Gastrocnemius medialis (tissue), 4 donors: ENCODE measurements around the gene CEP112. TPM values are rescaled to one million over a fixed set of nuclear protein-coding genes. Genes with fewer than 3 reads are reported as not detected.
"Not testable (repeated sequence)": the region's sequence is repeated elsewhere in the genome, so short reads cannot be mapped to it uniquely, and the experiment has no call there.

Source experiments
- ATAC-seq, 2 donors: fragments of 150-250 bp; one replicate each; pipeline ENCODE4 v1.9.1; 2016
- DNase-seq, 2 donors: peaks; one replicate each; pipeline ENCODE4 v3.0.0-alpha.2; 2019
- H3K27ac ChIP-seq, 4 donors: fragments of 200-600 bp; sonication (generic); 1 replicate in 1 of 4; 2 replicates in 3 of 4; pipeline ENCODE4 v1.5.1; 2016 to 2018; ENCODE audit warnings: mild to moderate bottlenecking in 2 of 4, moderate library complexity in 1 of 4
- H3K27me3 ChIP-seq, 3 donors: fragments of 200-600 bp; sonication (generic) in 2 of 3; 1 replicate in 1 of 3; 2 replicates in 2 of 3; pipeline versions ENCODE4 v1.5.1 to v1.6.0; 2016 to 2019; ENCODE audit warnings: mild to moderate bottlenecking in 1 of 3, moderate library complexity in 1 of 3
- H3K36me3 ChIP-seq, 2 donors: fragments of 200-600 bp; sonication (generic) in 1 of 2; one replicate each; pipeline ENCODE4 v1.5.1; 2017 to 2018
- H3K4me1 ChIP-seq, 2 donors: fragments of 200-600 bp; sonication (generic) in 1 of 2; one replicate each; pipeline ENCODE4 v1.5.1; 2016 to 2017; ENCODE audit warnings: mild to moderate bottlenecking in 2 of 2
- H3K4me3 ChIP-seq, 4 donors: fragments of 200-600 bp; sonication (generic) in 3 of 4; 1 replicate in 1 of 4; 2 replicates in 3 of 4; pipeline ENCODE4 v1.5.1; 2016 to 2019; ENCODE audit warnings: mild to moderate bottlenecking in 2 of 4
- H3K9me3 ChIP-seq, 3 donors: fragments of 200-600 bp; sonication (generic) in 2 of 3; 1 replicate in 1 of 3; 2 replicates in 2 of 3; pipeline ENCODE4 v1.5.1; 2016 to 2019
- CTCF ChIP-seq, 5 experiments: fragments of 450-650 bp in 3 of 5; fragments of 200-600 bp in 2 of 5; sonication (generic) in 2 of 5; IDR thresholded peaks in 4 of 5; conservative IDR thresholded peaks in 1 of 5; 1 replicate in 4 of 5; 2 replicates in 1 of 5; pipeline ENCODE4 v1.5.1; 2016 to 2019; ENCODE audit warnings: antibody characterized with exemption in 5 of 5, mild to moderate bottlenecking in 3 of 5, moderate library complexity in 3 of 5
- POLR2A ChIP-seq, 2 donors: fragments of 450-650 bp; IDR thresholded peaks; one replicate each; pipeline ENCODE4 v1.6.1; 2017; ENCODE audit warnings: antibody characterized with exemption in 2 of 2, mild to moderate bottlenecking in 2 of 2, moderate library complexity in 2 of 2
- in situ Hi-C, 4 donors: fragments of 200-750 bp; cut with MboI; loops; one replicate each; pipeline versions ENCODE4 v1.15.0 to v1.8.0; 2017; ENCODE audit warnings: low sequenced_read_pairs in 4 of 4
- intact Hi-C: fragments of 100-400 bp; cut with DNase I; formaldehyde crosslinking; loops from one replicate; pipeline ENCODE4 v1.15.1; 2023; ENCODE audit warnings: low total_unique reads
- total RNA-seq, 4 donors: library from RNA; depleted of rRNA; stranded (reverse); fragments of >200 nt; gene quantifications; one replicate each; pipeline versions ENCODE4 v1.1.0 to v1.2.3, GENCODE V29; 2016

Gene CEP112
- total RNA-seq, 4 donors from 2014 or later = 6.1 to 8.7 (median 7.1) TPM

GRCh38 chr17:65690626-65691310 is 501.2 kb downstream of the CEP112 start:
- DNase-seq (no peak), ATAC-seq (no peak)
- Histone ChIP-seq H3K36me3 (no peaks in the 10 kb centered on the region), H3K9me3 (no peaks in the 10 kb centered on the region), H3K4me1 (no peaks in the 10 kb centered on the region), H3K27me3 (no peaks in the 10 kb centered on the region), H3K27ac (no peak overlapping the region), H3K4me3 (no peak overlapping the region)
- intact Hi-C loops = no loop called here
- in situ Hi-C loops = no loop called here
- no peak for TF ChIP-seq CTCF (IDR thresholded peaks at IDR 0.05 in 4 of 5, conservative IDR thresholded peaks at IDR 0.05 in 1 of 5)
- no peak for TF ChIP-seq POLR2A (IDR thresholded peaks at IDR 0.05)

- Histone ChIP-seq H3K27ac (no peak overlapping the region), H3K4me3 (no peak overlapping the region), H3K36me3 (no peaks in the 10 kb centered on the region), H3K4me1 (no peaks in the 10 kb centered on the region), H3K9me3 (no peaks in the 10 kb centered on the region), H3K27me3 (no peaks in the 10 kb centered on the region)
- intact Hi-C loops (no loop called here), in situ Hi-C loops (no loop called here)
- DNase-seq (no peak), ATAC-seq (no peak)
- TF ChIP-seq CTCF (IDR thresholded peaks at IDR 0.05 in 4 of 5, conservative IDR thresholded peaks at IDR 0.05 in 1 of 5) (no peak), POLR2A (IDR thresholded peaks at IDR 0.05) (no peak)
Measured at GRCh38 chr17:65688307-65688706, 503.6 kb downstream of the CEP112 start.

- H3K4me3 ChIP-seq = no peak overlapping the region
- H3K27ac ChIP-seq = no peak overlapping the region
- in situ Hi-C loops = no loop called here
- ATAC-seq (no peak), DNase-seq (no peak)
- H3K36me3 ChIP-seq = no peaks in the 10 kb centered on the region
- intact Hi-C loops = no loop called here
- no peak for TF ChIP-seq POLR2A (IDR thresholded peaks at IDR 0.05)
- no peak for TF ChIP-seq CTCF (IDR thresholded peaks at IDR 0.05 in 4 of 5, conservative IDR thresholded peaks at IDR 0.05 in 1 of 5)
- H3K27me3 ChIP-seq = no peaks in the 10 kb centered on the region
- no peaks in the 10 kb centered on the region for H3K9me3 ChIP-seq
- H3K4me1 ChIP-seq = no peaks in the 10 kb centered on the region
Measured at GRCh38 chr17:65685110-65685509, 506.8 kb downstream of the CEP112 start.

- no peak overlapping the region for H3K27ac ChIP-seq
- TF ChIP-seq CTCF (IDR thresholded peaks at IDR 0.05 in 4 of 5, conservative IDR thresholded peaks at IDR 0.05 in 1 of 5) (no peak), POLR2A (IDR thresholded peaks at IDR 0.05) (no peak)
Measured at GRCh38 chr17:65684631-65685030, 507.3 kb downstream of the CEP112 start.

DNA sequence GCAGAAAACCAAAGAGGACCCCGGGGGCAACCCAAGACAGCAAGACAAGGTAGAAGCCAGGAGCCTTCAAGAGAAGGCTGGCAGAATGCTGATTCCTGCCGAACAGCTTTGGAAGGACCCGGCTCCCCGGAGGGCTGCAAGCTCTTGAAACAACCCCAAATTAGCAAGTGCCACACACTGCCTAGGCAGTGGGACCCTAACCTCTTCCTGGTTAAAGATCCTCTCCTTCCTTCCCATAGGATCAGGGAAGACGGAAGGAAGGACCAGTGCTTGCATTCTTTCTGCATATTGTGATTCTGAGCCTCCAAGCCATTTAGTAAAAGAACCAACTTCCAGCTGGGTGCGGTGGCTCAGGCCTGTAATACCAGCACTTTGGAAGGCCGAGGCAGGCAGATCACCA is 508.5 kb downstream of the CEP112 start:
- Histone ChIP-seq H3K4me1 (no peaks in the 10 kb centered on the region), H3K27me3 (no peaks in the 10 kb centered on the region), H3K27ac (no peak overlapping the region), H3K9me3 (no peaks in the 10 kb centered on the region), H3K36me3 (no peaks in the 10 kb centered on the region), H3K4me3 (no peak overlapping the region)
- ATAC-seq = no peak
- DNase-seq = no peak
- intact Hi-C loops = no loop called here
- in situ Hi-C loops = no loop called here
- TF ChIP-seq CTCF (IDR thresholded peaks at IDR 0.05 in 4 of 5, conservative IDR thresholded peaks at IDR 0.05 in 1 of 5) = no peak

More at GRCh38 chr17:65684631-65685030, 507.3 kb downstream of the CEP112 start:
- H3K4me3 ChIP-seq = no peak overlapping the region
- in situ Hi-C loops (no loop called here), intact Hi-C loops (no loop called here)
- no peaks in the 10 kb centered on the region for H3K4me1 ChIP-seq
- no peaks in the 10 kb centered on the region for H3K36me3 ChIP-seq
- DNase-seq (no peak), ATAC-seq (no peak)
- H3K9me3 ChIP-seq = no peaks in the 10 kb centered on the region
- no peaks in the 10 kb centered on the region for H3K27me3 ChIP-seq

DNA sequence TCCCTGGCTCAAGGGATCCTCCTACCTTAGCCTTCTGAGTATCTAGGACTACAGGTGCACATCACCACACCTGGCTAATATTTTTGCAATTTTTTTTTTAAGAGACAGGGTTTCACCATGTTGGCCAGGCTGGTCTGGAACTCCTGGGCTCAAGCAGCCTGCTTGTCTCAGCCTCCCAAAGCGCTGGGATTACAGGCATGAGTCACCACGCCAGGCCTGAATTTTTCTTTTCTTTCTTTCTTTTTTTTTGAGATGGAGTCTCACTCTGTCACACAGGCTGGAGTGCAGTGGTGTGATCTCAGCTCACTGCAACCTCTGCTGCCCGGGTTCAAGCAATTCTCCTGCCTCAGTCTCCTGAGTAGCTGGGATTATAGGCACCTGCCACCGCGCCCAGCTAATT is 510.2 kb downstream of the CEP112 start:
- H3K9me3 ChIP-seq, H3K27me3 ChIP-seq, intact Hi-C loops: not testable (repeated sequence)

More for the DNA sequence above, 510.2 kb downstream of the CEP112 start:
- ATAC-seq, H3K36me3 ChIP-seq, in situ Hi-C loops, DNase-seq, H3K27ac ChIP-seq, H3K4me3 ChIP-seq, H3K4me1 ChIP-seq: not testable (repeated sequence)
